ENCODE measurements around the gene TDRD1. TPM values are rescaled to one million over a fixed set of nuclear protein-coding genes. Genes with fewer than 3 reads are reported as not detected.
A peak's percentile ranks its signal among the peaks of the same experiment; 100 is the strongest.

TDRD1 gene
- polyA plus RNA-seq, 5 donors: 0.18 to 0.40 (median 0.19) TPM

DNA sequence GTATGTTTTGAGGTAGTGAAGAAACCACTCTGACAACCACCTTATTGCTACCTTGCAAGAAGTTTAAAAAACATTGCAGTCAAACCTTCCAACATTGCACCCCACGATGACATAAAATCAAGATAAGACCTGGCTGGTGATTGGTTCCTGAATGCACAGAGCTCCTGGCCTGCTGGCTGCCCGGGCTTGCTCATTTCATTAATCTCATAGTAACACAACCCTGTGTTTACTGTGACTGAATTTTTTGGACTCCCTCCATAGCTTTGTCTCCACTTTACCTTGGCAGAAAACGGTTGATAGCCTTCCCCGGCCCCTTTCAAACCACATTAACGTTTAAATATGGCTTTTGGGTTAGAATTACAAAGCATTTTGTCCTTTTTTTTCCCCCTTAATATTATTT lies 87.4 kb downstream of the TDRD1 start:
- peak in 1 of 2 donors; percentile 27 for DNase-seq

DNA sequence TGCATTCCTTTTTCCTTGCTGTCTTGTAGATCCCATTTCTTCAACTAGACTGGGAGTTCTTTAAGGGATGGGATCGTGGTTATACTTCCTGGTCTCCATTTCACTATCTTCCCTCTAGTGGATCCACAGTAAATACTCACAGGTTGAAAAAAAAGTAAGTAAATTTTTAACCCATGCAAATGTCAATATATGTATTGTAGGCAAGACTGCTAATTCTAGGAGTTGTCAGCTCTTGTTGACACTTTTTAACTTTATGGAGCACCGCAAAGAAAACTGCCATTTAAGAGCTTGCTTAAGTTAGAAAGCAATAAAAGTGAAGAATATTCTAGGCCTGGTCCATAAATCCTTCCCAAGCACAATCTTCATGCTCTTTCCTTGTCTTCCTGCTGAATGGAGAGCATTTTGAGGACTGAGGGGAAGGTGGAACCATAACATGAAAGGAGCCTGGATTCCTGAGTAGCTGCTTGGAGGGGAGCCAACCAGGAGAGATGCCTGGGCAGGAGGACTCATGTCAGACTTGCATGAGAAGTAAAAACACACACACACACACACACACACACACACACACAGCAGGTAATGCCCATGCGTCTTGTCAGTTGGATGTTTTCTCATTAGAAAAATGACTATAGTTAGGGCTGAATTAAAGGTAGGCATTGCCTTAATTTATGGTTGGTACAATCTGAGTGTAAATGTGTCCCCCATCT lies 92.1 kb downstream of the TDRD1 start:
- peak; percentile 39 to 41 for DNase-seq

GRCh38 chr10:114271779-114272167 lies 92.6 kb downstream of the TDRD1 start:
- DNase-seq: no peak

GRCh38 chr10:114272696-114273095 lies 93.5 kb downstream of the TDRD1 start:
- no peak for DNase-seq

DNA sequence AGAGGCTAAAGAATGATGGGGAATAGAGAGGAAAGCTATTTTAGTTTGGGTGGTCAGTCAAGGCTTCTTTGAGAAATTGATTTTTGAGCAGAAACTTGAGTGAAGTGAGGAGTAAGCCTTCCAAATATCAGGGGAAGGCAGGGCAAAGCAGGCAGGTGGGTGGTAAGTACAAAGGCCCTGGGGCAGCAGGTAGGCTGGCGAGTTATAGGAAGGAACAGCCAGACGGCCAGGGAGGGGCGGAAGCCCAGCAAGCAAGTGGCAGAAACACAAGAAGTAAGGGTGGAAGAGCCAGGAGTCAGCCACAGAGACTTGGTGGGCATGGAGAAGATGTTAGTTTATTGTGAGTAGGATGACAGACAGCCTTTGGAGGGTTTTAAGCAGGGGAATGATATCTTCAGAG lies 94.8 kb downstream of the TDRD1 start:
- DNase-seq: no peak

DNA sequence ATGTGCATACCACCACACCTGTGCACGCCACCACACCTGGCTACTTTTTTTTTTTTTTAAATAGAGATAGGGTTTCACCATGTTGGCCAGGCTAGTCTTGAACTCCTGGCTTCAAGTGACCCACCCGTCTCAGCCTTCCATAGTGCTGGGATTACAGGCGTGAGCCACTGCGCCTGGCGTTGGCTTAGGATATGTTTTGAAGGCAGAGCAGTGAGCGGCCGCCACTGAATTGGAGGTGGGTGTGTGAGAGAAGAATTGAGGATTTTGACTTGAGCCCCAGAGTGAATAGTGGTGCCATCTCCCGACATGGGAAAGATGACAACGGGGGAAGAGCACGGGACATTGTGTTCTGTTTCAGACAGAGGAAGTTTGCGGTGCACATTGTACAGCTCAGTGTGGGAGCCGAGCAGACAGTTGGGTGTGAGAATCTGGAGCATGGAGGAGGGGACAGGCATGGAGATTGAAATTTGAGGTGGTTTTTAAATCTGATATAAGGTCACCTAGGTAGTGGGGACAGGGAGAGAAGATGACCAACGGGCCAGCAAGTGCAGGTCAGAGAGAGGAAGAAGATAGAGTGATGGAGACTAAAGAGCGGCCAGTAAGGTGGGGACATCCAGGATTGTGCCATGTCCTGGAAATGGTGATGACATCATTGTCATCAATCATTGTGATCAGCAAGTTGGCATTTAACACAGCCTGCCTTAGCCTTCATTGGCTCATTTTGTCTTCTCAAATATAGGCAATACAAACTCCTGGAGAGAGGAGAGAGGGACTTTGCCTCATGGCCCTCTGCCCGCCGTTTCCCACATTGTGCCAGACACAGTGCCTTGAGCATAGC lies 95.7 kb downstream of the TDRD1 start:
- DNase-seq: no peak

GRCh38 chr10:114276066-114276465 lies 96.9 kb downstream of the TDRD1 start:
- DNase-seq: no peak

- DNase-seq: no peak
Measured at GRCh38 chr10:114276671-114277070, 97.5 kb downstream of the TDRD1 start.

- DNase-seq: no peak
Measured at GRCh38 chr10:114278140-114278883, 99.2 kb downstream of the TDRD1 start.

GRCh38 chr10:114278884-114279191 lies 99.7 kb downstream of the TDRD1 start:
- DNase-seq: no peak

- DNase-seq: no peak
Measured at GRCh38 chr10:114279289-114279688, 100.1 kb downstream of the TDRD1 start.

DNA sequence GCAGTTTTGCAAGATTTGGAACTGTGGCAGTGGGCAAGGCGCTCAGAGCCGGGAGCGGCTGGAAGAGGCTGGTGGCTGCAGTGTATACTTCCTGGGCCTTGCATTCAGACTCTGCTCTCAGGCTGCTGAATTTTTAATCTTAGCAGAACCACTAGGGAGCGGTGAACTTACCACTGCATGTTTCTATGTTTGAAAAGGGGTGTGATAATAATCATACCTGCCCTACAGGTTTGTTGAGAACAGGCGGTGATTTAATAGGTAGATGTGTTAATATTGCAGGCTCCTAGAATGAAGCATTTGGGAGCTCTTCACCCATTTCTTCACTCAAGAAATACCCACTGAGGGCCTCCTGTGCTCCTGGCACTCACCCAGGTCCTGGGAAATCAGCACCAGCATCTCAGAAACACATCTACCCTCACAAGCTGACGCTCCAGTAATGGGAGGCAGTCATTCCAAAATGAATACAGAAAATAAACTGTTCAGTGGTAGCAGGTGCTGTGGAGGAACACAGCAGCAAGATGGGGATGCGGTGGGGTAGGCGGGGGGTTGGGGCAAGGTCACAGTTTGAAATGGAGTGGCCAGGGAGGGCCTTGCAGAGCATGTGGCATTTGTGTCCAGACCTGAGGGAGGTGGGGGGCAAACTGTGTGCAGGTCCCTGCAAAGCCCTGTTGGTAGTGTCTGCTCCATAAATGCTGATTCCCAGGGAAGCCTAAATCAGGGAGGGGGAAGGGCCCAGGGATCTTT lies 100.9 kb downstream of the TDRD1 start:
- no peak for DNase-seq

DNA sequence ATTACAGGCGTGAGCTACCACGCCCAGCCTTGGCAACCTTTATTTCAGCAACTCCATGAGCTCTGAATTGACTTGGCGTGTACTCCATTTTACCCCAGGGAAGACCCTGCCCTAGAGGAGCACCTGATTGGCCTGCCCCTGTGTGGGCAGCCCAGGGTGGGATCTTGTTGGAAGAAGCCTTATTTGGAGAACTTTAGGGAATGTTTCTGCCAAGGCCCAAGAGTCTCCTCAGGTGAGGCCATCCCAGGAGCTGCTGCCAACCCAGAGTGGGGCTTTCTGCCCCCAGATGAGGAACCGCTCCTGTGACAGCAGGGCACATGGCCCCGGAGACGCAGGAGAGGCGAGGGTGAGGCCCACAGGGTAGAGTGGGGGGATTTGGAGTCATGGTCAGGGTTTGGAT lies 101.9 kb downstream of the TDRD1 start:
- DNase-seq: no peak

DNA sequence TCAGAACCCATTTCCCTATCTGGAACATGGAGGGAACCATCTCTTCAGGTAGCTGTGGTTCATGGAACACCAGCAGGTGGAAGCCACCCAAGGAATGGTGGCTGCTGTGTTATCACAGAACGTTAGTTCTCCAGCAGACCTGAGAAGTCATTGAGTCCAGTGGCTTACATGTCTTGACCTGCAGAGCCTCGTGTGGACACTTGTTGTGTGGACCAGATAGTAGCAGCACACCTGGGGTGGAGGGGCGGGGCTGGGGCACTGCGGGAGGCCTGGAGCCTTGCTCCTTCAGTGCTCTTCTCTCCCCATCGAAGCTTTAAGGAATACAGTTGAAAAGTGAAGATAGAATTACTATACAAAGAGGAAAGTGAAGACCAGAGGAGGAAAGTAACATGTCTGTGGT lies 102.3 kb downstream of the TDRD1 start:
- DNase-seq: no peak

Other genes starting within 250 kb of the TDRD1 start
- gene ADRB1, start 135.5 kb upstream of the TDRD1 start, polyA plus RNA-seq (ENCODE audit: insufficient read depth in 1 of 5, insufficient read length in 5 of 5, low replicate concordance in 1 of 5): 1 to 10 TPM; 1.3 to 3.3 (median 3.0) TPM
- gene CCDC186, start 5.2 kb upstream of the TDRD1 start, polyA plus RNA-seq (ENCODE audit: insufficient read depth in 1 of 5, insufficient read length in 5 of 5, low replicate concordance in 1 of 5): 10 to 100 TPM; 20.3 to 51.4 (median 42.3) TPM
- 10 to 100 TPM; 21.6 to 30.6 (median 24.8) TPM for gene VWA2, start 59.9 kb downstream of the TDRD1 start, polyA plus RNA-seq (ENCODE audit: insufficient read depth in 1 of 5, insufficient read length in 5 of 5, low replicate concordance in 1 of 5)
- 10 to 100 TPM; 30.3 to 38.1 (median 33.8) TPM for gene AFAP1L2, start 225.1 kb downstream of the TDRD1 start, polyA plus RNA-seq (ENCODE audit: insufficient read depth in 1 of 5, insufficient read length in 5 of 5, low replicate concordance in 1 of 5)